GM15510 (cell line): ENCODE results near the gene VAT1L.

Experiments
- POLR2A ChIP-seq: IDR thresholded peaks from 3 replicates; pipeline ENCODE4 v1.6.1; 2011; ENCODE audit warnings: borderline replicate concordance; ENCODE audit not compliant: insufficient read length; ENCODE audit errors: extremely low read depth

Gene VAT1L

DNA sequence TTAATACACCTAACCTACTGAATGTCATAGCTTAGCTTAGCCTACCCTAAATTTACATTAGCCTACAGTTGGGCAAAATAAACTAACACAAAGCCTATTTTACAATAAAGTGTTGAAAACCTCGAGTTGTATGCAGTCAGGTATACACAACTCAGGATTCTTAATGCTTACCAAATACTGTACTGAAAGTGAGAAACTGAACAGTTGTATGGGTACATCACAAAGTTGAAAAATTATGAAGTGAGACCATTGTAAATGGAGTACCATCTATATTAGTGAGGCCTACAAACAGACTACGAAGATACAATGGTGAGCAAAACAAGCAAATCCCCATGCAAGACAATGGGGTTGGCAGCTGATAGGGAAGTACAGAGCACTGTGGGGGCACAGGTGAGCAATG is 79.7 kb downstream of the VAT1L start:
- TF ChIP-seq POLR2A = no peak

DNA sequence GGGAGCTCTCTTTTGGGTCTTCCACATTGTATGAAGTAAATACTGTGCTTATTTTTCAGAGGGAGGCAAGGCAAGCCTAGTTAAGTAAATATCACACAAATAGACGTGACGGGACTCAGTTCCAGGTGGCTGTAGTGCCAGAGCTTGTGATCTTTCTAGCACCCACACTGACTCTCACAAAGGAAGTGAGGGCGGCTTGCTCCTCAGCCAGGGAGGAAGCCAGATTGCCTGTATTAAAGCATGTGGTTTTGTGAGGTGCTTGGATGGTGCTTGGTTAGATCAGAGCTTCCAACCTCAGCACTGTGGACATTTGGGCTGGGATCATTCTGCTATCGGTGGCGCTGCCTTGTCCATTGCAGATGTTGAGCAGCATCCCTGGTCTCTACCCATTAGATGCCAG is 80.1 kb downstream of the VAT1L start:
- no peak for TF ChIP-seq POLR2A

DNA sequence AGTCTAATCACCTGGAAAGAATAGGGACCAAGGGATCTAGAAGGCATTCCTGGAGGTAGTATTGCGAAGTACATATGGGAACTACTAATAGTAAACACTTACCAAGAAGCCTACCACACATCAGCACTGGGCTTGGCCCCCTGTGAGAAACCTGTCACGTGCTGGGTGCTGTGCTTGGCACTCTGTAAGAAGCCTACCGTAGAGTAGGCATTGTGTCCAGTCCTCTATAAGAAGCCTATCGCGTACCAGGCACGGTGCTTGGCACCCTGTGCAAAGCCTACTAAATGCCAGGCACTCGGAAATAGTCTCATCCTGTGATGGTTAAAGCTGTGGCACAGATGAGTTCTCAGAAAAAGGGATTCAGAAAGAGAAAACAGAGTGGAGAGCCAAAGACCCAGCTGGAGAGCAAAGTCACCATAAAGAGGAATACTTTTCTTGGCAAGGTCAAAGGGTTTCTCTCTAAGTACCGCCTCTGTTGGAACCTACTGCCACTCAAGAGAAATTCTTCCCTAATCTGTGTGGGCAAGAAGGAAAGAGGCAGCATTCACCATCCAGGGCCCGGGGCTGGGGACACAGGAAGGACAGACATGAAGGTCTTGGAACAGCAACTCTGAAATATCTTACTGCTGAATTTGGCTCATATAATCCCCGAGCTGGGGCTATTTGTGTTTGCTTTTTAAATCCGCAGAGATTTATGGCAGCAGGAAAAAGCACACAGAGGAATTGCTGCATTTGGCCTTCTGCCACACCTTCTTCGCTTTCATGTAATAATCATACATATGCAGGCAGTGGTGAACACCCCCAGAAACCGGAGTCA is 81.8 kb downstream of the VAT1L start:
- TF ChIP-seq POLR2A = no peak

DNA sequence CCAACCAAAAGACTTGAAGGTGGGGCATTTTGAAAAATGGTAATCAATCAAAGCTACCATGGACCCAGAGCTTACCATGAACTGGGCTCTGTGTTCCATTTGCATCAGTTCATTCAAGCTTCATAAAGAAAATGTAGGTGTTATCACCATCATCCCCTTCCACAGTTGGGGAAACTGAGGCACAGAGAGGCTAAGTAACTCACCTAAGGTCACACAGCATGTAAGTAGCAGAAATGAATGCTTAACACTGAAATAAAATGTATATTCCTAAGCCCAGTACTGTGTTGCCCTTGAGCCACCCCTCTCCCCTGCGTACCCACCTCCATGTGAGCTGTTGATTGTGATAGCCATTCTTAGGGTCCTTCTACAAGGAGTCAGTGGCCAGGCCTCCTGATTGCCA is 83.6 kb downstream of the VAT1L start:
- TF ChIP-seq POLR2A = no peak

DNA sequence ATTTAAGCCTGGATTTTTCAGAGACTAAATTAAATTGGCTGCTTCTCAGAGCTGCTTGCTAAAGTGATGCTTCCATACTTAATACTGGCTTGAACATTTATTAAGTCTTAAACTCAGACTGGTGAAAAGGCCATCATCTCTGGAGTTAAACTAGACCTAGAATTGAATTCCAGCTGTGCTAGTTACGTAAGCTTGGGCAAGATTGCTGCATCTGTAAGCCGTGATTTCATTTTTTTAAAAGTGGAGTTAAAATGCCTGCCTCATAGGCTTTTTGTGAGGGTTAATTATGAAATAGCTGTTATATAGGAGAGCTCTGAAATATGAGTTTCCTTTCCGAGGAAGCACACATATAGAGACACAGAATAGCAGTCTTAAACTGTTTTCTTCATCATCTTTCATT is 84.7 kb downstream of the VAT1L start:
- TF ChIP-seq POLR2A = no peak

DNA sequence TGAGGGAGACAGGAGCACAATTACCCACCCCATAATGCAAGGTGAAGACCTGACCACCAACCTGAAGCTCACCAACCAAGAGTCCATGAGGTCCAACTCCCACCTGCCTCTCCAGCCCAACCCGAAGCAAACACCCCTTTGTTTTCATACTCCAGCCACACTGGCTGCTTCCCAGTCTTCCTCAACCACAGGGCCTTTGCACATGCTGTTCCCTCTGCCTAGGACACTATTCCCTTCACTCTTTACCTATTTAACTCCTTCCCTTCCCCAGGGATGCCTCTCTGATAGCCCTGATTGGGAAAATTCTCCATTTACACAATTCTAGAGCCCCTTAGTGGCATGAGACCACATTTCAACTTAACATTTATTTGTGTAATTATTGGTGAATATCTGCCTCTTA is 86.0 kb downstream of the VAT1L start:
- TF ChIP-seq POLR2A = no peak

DNA sequence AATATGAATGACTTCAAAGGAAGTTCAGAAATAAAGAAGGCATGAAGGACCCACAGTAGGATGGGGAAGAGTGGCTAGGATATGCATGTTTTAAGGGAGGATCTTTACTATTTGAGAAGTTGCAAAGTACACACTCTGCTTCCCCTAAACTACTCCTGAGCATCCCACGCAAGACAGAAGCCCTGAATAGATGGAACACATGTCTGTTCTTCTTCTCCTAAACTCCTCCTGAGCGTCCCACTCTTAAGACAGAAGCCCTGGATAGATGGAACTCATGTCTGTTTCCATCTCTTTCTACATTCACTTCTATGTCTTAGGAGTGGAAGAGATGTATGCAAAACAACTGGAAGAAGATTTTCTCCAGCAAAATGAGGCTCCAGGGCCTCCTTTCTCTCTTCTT is 88.4 kb downstream of the VAT1L start:
- no peak for TF ChIP-seq POLR2A

DNA sequence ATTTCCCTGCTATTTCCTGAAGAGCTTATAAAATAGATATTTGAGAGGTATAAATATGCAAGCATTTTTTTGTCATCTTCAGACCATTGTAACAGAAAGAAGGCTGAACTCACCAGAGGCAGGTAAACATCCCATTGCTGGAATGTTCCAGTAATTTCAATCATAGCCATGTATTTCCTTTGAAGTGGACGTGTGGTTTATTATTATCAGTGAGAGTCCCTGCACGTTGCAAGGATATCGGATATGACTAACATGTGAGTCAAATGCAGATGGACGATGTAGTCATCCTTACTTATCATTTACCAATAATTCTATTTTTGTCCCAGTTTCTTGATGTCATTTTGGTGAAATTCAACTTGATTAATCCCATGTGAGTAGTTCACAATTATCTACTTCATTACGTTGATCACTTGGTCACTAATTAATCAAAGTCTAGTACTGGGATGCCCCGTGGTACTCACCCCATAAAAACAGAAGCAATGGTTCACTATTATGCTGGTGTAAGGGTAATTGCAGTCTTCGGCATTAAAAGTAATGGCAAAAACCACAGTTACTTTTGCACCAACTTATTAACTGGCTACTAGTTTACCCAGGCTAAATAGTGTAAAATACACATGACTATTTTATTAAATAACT is 89.5 kb downstream of the VAT1L start:
- TF ChIP-seq POLR2A = no peak

DNA sequence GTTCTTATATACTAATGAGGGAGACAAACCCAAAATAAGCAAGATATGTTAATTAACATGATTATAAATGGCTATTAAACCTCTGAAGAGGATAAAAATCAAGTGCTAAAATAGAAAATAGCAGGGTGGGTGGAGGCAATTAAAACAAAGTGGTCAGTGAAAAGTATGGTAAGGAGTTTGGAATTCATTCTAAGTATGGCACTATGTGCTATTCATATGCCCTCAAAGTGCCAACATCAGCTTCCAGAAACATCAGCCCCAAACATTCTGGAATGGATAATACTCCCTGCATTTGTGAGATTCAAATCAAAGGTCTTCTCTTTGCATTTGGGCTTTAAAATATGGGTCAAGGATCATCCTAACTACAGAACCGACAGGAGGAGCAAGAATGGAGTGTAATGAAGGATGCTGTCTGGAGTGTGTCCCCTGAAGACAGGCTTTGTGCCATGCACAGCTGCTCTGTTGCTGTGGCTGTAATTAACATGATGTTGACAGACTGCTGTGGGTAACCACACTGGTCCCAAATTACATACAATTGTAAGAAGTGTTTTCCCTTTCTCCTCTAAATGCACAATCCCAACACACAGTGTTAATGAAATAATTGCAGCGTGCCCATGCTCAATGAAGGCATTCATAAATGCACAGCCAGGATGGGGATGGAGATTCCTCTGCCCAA is 93.1 kb downstream of the VAT1L start:
- TF ChIP-seq POLR2A = no peak

DNA sequence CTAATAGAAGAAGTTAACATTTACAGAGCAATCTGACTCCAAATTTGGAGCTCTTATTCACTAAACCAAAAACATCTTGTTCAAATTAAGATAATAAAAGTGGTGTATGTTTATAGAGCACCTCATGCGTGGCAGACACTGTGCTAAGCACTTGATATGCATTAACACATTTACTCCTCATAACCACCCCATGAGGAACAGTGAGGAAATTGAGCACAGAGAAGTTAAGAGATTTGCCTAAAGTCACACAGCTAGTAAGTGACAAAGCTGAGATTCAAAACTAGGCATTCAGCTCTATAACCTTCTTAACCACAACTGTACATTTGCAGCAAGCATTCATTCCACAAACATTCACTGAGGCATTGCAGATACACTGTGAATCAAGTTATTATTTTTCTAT is 94.0 kb downstream of the VAT1L start:
- no peak for TF ChIP-seq POLR2A

DNA sequence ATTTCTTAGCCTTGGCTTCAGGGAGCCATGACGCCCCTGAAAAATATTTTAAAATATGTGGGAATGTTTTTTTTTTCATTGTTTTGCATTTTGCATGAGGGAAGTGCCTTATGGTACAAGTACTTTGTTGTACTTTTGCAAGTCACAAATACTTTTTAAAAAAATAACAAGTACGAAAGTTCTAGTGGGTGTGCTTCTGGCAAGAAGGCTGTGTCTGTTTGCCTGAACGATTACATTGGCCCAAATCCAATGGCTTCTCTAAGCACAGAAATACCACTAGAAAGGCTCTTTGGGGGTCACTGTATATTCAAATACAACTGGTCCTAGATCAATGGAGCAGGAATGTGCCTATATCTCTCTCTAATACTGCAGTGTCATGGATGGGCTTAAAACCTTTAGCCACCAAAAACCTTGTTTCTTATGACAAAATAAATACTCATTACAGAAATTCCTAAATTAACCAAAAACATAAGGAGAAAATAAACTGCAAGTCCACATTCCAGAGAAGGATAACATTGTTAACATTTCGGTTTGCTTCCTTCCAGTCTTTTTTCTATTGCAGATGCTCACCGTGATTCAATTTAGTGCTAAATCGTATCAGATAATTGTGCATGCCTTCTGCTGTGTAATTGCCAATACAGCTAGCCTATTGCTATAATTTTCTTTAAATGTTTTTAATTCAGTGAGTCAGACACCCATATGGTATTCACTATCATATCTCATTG is 97.4 kb downstream of the VAT1L start:
- TF ChIP-seq POLR2A = no peak

DNA sequence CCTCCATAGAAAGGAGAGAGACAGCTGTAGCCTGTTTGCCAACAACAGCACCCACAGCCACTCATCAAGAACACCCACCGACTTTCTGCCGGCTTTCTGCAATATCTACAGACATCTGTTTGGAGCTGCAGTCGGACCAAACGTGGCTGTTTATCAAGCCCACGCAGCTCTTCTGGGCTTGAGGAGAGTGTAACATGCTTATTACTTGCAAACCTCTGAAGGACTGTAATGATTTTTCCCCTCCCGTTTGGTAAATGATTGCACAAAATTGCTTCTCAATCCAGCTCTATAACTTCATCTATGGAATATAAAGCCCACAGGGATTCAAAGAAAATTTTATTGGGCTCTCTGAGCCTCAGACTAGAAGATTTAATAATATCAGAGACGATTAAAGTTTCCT is 100.5 kb downstream of the VAT1L start:
- TF ChIP-seq POLR2A = no peak

DNA sequence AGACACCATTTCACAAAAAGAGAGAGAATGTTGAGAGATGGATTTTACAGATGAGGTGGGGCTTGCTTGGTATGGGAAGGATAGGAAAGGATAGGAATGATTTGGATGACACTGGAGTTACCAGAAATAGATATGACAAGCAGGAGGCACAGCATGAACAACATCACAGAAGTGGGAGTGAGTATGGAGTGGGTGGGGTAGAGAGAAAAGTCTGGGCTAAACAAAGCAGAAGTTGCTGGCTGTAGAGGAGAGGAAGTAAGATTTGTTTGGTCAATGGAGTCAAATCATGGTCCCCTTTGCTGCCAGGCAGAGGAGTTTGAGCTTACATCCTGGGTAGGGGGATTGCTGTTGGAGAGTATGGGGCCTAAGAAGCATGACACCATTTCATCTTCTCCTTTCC is 101.7 kb downstream of the VAT1L start:
- no peak for TF ChIP-seq POLR2A

DNA sequence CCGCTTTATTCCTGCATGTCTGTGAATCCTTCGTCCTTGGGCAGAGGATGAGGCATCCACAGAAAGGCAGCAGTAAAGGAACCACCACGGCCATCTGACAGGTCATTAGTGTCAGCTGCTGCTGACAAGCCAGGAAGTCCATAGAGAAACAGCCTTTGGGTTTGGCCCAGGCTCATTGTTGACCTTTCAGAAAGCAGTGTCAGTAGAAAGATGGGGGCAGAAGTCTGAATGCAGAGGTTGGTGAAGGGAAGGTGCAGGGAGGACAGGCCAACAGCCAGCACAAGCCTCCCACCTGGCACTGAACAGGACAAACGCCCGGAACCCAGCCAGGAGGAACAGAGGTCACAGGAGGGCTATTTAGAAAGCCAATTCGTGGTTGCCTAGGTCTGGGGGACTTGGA is 105.8 kb downstream of the VAT1L start:
- TF ChIP-seq POLR2A = no peak

DNA sequence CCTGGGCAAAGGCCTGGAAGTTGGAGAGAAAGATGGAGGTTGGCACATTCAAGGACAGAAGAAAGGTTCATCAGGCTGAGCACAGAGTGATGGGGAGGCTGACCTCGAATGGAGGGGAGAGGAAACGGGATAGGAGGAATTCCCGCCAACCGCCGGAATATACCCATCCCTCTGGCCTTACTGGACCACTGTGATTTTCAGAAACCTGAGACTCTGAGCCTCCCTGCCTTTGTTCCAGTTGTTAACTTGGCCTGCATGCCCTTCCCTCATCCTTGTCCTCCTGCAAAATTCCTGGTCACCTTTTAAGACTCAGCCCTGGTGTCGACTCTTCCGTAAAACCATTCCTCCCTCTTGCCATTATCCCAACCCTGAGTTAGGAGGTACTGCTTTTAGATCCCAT is 107.6 kb downstream of the VAT1L start:
- no peak for TF ChIP-seq POLR2A
